ENCODE data around the gene SLC34A3. TPM values are rescaled to one million over a fixed set of nuclear protein-coding genes. Genes with fewer than 3 reads are reported as not detected.

SLC34A3 gene
- total RNA-seq, 1 donor from 2014 or later = not detected

- Mint-ChIP-seq H3K27me3 (ENCODE audit: unreplicated experiment) (peaks cover 5% of the 10 kb centered on the region), H3K9me3 (ENCODE audit: unreplicated experiment) (no peaks in the 10 kb centered on the region)
- no peak for DNase-seq (ENCODE audit: low spot score)
Measured at GRCh38 chr9:137264067-137264466, 33.4 kb downstream of the SLC34A3 start.

GRCh38 chr9:137265496-137266161 is 34.9 kb downstream of the SLC34A3 start:
- Mint-ChIP-seq H3K27me3 (ENCODE audit: unreplicated experiment) (peaks cover 5% of the 10 kb centered on the region), H3K9me3 (ENCODE audit: unreplicated experiment) (no peaks in the 10 kb centered on the region), H3K4me3 (ENCODE audit: unreplicated experiment) (no peak overlapping the region), H3K4me1 (ENCODE audit: unreplicated experiment) (no peaks in the 10 kb centered on the region), H3K27ac (ENCODE audit: unreplicated experiment) (no peak overlapping the region), H3K36me3 (ENCODE audit: low read depth, unreplicated experiment) (peaks cover 23% of the 10 kb centered on the region)
- DNase-seq (ENCODE audit: low spot score) = no peak
- TF ChIP-seq CTCF (IDR thresholded peaks at IDR 0.05; ENCODE audit: unreplicated experiment) = no peak

More at GRCh38 chr9:137264067-137264466, 33.4 kb downstream of the SLC34A3 start:
- H3K36me3 Mint-ChIP-seq (ENCODE audit: low read depth, unreplicated experiment) = peaks cover 13% of the 10 kb centered on the region
- no peak overlapping the region for H3K4me3 Mint-ChIP-seq (ENCODE audit: unreplicated experiment)
- TF ChIP-seq CTCF (IDR thresholded peaks at IDR 0.05; ENCODE audit: unreplicated experiment) = no peak
- H3K4me1 Mint-ChIP-seq (ENCODE audit: unreplicated experiment) = no peaks in the 10 kb centered on the region
- H3K27ac Mint-ChIP-seq (ENCODE audit: unreplicated experiment) = no peak overlapping the region

GRCh38 chr9:137266162-137266527 is 35.4 kb downstream of the SLC34A3 start:
- Mint-ChIP-seq H3K36me3 (ENCODE audit: low read depth, unreplicated experiment) (peaks cover 23% of the 10 kb centered on the region), H3K4me1 (ENCODE audit: unreplicated experiment) (no peaks in the 10 kb centered on the region), H3K27me3 (ENCODE audit: unreplicated experiment) (peaks cover 5% of the 10 kb centered on the region), H3K4me3 (ENCODE audit: unreplicated experiment) (no peak overlapping the region), H3K9me3 (ENCODE audit: unreplicated experiment) (no peaks in the 10 kb centered on the region), H3K27ac (ENCODE audit: unreplicated experiment) (no peak overlapping the region)
- TF ChIP-seq CTCF (IDR thresholded peaks at IDR 0.05; ENCODE audit: unreplicated experiment) = no peak
- no peak for DNase-seq (ENCODE audit: low spot score)

DNA sequence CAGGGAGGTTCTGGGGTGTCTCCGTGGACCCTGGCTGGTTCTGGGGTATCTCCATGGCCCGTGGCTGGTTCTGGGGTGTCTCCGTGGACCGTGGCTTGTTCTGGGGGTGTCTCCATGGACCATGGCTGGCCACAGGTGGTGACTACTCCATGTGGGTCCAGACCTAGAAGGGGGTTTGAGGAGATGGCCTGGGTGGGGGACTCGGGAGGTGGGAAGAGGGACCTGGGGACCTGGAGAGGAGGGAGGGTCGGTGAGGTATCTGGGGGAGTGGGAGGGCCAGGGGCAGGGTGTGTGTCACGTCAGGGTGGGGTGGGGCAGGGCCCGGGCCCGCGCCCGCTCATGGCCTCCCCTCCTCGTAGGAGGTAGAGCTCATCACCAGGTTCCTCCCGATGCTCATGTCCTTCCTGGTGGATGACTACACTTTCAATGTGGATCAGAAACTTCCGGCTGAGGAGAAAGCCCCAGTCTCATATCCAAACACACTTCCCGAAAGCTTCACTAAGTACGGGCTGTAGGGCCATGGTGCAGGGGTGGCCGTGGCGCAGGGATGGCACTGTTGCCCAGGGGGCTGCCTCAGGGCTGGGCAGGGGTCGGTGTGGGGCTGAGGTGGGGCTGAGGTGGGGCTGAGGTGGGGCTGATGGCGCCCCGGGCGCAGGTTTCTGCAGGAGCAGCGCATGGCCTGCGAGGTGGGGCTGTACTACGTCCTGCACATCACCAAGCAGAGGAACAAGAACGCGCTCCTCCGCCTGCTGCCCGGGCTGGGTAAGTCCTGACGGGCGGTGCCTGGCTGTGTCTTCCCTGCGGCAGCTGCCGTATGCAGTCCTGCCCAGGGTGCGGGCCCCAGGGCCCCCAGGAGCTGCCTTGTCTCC is 36.1 kb downstream of the SLC34A3 start:
- H3K36me3 Mint-ChIP-seq (ENCODE audit: low read depth, unreplicated experiment) = peaks cover 20% of the 10 kb centered on the region
- no peak overlapping the region for H3K27ac Mint-ChIP-seq (ENCODE audit: unreplicated experiment)
- no peak overlapping the region for H3K4me3 Mint-ChIP-seq (ENCODE audit: unreplicated experiment)
- H3K27me3 Mint-ChIP-seq (ENCODE audit: unreplicated experiment) = peaks cover 5% of the 10 kb centered on the region
- no peak for TF ChIP-seq CTCF (IDR thresholded peaks at IDR 0.05; ENCODE audit: unreplicated experiment)
- no peak for DNase-seq (ENCODE audit: low spot score)
- no peaks in the 10 kb centered on the region for H3K9me3 Mint-ChIP-seq (ENCODE audit: unreplicated experiment)
- no peaks in the 10 kb centered on the region for H3K4me1 Mint-ChIP-seq (ENCODE audit: unreplicated experiment)

- DNase-seq (ENCODE audit: low spot score) = no peak
- H3K27me3 Mint-ChIP-seq (ENCODE audit: unreplicated experiment) = peaks cover 5% of the 10 kb centered on the region
- no peaks in the 10 kb centered on the region for H3K9me3 Mint-ChIP-seq (ENCODE audit: unreplicated experiment)
- peaks cover 19% of the 10 kb centered on the region for H3K36me3 Mint-ChIP-seq (ENCODE audit: low read depth, unreplicated experiment)
- no peak overlapping the region for H3K4me3 Mint-ChIP-seq (ENCODE audit: unreplicated experiment)
- no peaks in the 10 kb centered on the region for H3K4me1 Mint-ChIP-seq (ENCODE audit: unreplicated experiment)
- H3K27ac Mint-ChIP-seq (ENCODE audit: unreplicated experiment) = no peak overlapping the region
- TF ChIP-seq CTCF (IDR thresholded peaks at IDR 0.05; ENCODE audit: unreplicated experiment) = no peak
Measured at GRCh38 chr9:137267933-137268355, 37.2 kb downstream of the SLC34A3 start.

Data from endothelial cell (in vitro differentiated cells).